H1 (cell line): ENCODE data around the gene DKKL1. TPM values are rescaled to one million over a fixed set of nuclear protein-coding genes. Genes with fewer than 3 reads are reported as not detected.

Experiments
- EP300 ChIP-seq, 2 experiments: IDR thresholded peaks; 1 replicate in 1 of 2; 2 replicates in 1 of 2; pipeline ENCODE4 v1.6.1; 2011 to 2012; ENCODE audit warnings: low read depth in 2 of 2, low read length in 2 of 2, mild to moderate bottlenecking in 2 of 2, borderline replicate concordance in 1 of 2, inconsistent platforms in 1 of 2, moderate library complexity in 1 of 2
- SAP30 ChIP-seq: fragments of 300-600 bp; sonication (generic); IDR thresholded peaks from 2 replicates; pipeline ENCODE4 v1.7.1; 2012; ENCODE audit warnings: low read length, moderate library complexity, mild to moderate bottlenecking, inconsistent platforms; ENCODE audit not compliant: insufficient read depth, insufficient replicate concordance
- SIN3A ChIP-seq, 2 experiments: IDR thresholded peaks in 1 of 2; conservative IDR thresholded peaks in 1 of 2; 2 replicates each; pipeline ENCODE4 v1.6.1; 2011 to 2012; ENCODE audit warnings: low read length in 2 of 2, improper control_type of control experiment in 1 of 2, low read depth in 1 of 2, mild to moderate bottlenecking in 1 of 2
- polyA plus RNA-seq, 7 experiments: library from polyadenylated mRNA; depleted of rRNA in 3 of 7; stranded (reverse) in 5 of 7; unstranded in 2 of 7; fragments of >200 nt in 5 of 7; fragments of 200-250 nt in 2 of 7; gene quantifications; 1 replicate in 5 of 7; 2 replicates in 1 of 7; 4 replicates in 1 of 7; pipeline versions ENCODE4 v1.2.1 to v1.2.3, GENCODE V29; 2011 to 2013; ENCODE audit warnings: missing spikeins in 2 of 7, mixed read lengths in 2 of 7
- total RNA-seq: library from RNA; stranded (reverse); fragmentation: NEBNext Ultra II Directional; extraction: Animal tissue kit (Norgen Biotek cat#: 25700); gene quantifications from 2 replicates; pipeline ENCODE4 v1.2.1, GENCODE V29; 2021
- TF ChIP-seq, protein P1 (sequence below): IDR thresholded peaks from 2 replicates; pipeline ENCODE4 v1.6.1; 2011; ENCODE audit warnings: low read length, improper control_type of control experiment

The DKKL1 gene
- total and polyA plus RNA-seq, 2 of the 8 experiments (the other 6 are each of a cell fraction or from before 2014, with no cell fraction given): 2.6 to 6.8 TPM

DNA sequence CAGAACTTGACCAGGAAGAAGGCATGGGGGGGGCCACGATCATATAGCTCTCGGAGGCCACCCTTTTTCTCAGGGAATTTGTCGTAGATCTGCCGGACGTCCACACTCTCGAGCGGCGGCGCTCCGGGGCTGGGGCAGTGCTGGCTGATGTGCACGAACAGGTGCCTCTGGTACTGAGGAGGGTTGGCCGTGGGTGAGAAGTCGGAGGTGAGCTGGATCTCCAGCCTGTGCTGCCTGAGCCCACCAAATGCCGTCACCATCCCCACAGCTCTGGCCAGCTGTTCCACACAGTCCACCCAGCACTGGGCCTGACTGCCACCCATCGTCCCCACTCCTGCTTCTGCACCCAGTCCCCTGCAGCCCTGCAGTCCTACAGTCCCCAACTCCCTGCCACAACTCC, 16.5 kb upstream of the DKKL1 start (continued):
- TF ChIP-seq, protein P1, sequence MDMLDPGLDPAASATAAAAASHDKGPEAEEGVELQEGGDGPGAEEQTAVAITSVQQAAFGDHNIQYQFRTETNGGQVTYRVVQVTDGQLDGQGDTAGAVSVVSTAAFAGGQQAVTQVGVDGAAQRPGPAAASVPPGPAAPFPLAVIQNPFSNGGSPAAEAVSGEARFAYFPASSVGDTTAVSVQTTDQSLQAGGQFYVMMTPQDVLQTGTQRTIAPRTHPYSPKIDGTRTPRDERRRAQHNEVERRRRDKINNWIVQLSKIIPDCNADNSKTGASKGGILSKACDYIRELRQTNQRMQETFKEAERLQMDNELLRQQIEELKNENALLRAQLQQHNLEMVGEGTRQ: no peak
- TF ChIP-seq SIN3A (conservative IDR thresholded peaks at IDR 0.05 in 1 of 2, IDR thresholded peaks at IDR 0.05 in 1 of 2; ENCODE audit: low read depth in 1 of 2, low read length in 2 of 2) (no peak), EP300 (IDR thresholded peaks at IDR 0.05; ENCODE audit: borderline replicate concordance in 1 of 2, low read depth in 2 of 2, low read length in 2 of 2) (no peak), SAP30 (no peak)
